Endothelial cell of umbilical vein (primary cell): ENCODE results near the gene ATP6V0A4.

Experiments used
- CTCF ChIP-seq, 2 donors: IDR thresholded peaks; 1 replicate in 1 of 2; 2 replicates in 1 of 2; pipeline ENCODE4 v1.5.1; 2011; ENCODE audit warnings: low read length in 2 of 2, mild to moderate bottlenecking in 2 of 2, moderate library complexity in 2 of 2, control low read depth in 1 of 2, inconsistent platforms in 1 of 2, low read depth in 1 of 2; ENCODE audit not compliant: insufficient read depth in 1 of 2; ENCODE audit errors: extremely low read depth in 1 of 2
- EZH2 ChIP-seq: IDR thresholded peaks from 2 replicates; pipeline ENCODE4 v1.6.1; 2012; ENCODE audit warnings: borderline replicate concordance, low read depth, mild to moderate bottlenecking, moderate library complexity, low read length, inconsistent platforms; ENCODE audit not compliant: severe bottlenecking
- FOS ChIP-seq: IDR thresholded peaks from 2 replicates; pipeline ENCODE4 v1.6.1; 2011; ENCODE audit warnings: mild to moderate bottlenecking, low read length, moderate library complexity, borderline replicate concordance; ENCODE audit not compliant: insufficient read depth
- MAX ChIP-seq: IDR thresholded peaks from 2 replicates; pipeline ENCODE4 v1.6.1; 2011; ENCODE audit not compliant: insufficient read depth, insufficient read length
- MYC ChIP-seq: IDR thresholded peaks from one replicate; pipeline ENCODE4 v1.6.1; 2011; ENCODE audit warnings: mild to moderate bottlenecking, low read depth, low read length
- POLR2A ChIP-seq: IDR thresholded peaks from 2 replicates; pipeline ENCODE4 v1.6.1; 2012; ENCODE audit warnings: low read depth, mild to moderate bottlenecking, control low read depth, low read length
- POLR2AphosphoS5 ChIP-seq: IDR thresholded peaks from 2 replicates; pipeline ENCODE4 v1.6.1; 2012; ENCODE audit warnings: low read depth, mild to moderate bottlenecking, control low read depth, low read length, moderate library complexity; ENCODE audit not compliant: insufficient read depth

- TF ChIP-seq FOS = no peak
- TF ChIP-seq MAX = no peak
- no peak for TF ChIP-seq POLR2A
- TF ChIP-seq POLR2AphosphoS5 = no peak
- no peak for TF ChIP-seq CTCF (IDR thresholded peaks at IDR 0.05; ENCODE audit: extremely low read depth in 1 of 2, insufficient read depth in 1 of 2, low read depth in 1 of 2, low read length in 2 of 2)
- no peak for TF ChIP-seq MYC
- TF ChIP-seq EZH2 = no peak
Measured at GRCh38 chr7:138753150-138753518, 44.9 kb downstream of the ATP6V0A4 start.
